GM12874 (cell line): Measurements from ENCODE around the gene POLK.

ENCODE experiments used
- TF ChIP-seq, protein P1 (sequence below): IDR thresholded peaks from 2 replicates; pipeline ENCODE4 v1.5.1; 2011; ENCODE audit warnings: low read depth, mild to moderate bottlenecking, control low read depth, low read length, moderate library complexity; ENCODE audit not compliant: insufficient read depth

POLK gene

DNA sequence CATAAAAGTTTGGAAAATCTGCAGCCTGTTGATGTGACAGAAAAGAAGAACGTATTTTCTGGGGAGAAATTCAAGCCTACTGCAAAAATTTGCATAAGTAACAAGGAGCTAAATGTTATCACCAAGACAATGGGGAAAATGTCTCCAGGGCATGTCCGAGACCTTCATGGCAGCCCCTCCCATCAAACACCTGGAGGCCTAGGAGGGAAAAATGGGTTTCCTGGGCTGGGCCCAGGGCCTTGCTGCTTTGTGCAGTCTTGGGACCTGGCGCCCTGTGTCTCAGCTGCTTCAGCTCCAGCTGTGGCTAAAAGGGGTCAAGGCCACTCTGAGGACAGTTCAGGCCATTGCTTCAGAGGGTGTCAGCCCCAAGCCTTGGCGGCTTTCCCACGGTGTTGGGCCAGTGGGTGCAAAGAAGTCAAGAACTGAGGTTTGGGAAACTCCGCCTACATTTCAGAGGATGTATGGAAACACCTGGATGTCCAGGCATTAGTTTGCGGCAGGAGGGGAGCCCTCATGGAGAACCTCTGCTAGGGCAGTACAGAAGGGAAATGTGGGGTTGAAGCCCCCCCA, 13.4 kb upstream of the POLK start:
- TF ChIP-seq, protein P1, sequence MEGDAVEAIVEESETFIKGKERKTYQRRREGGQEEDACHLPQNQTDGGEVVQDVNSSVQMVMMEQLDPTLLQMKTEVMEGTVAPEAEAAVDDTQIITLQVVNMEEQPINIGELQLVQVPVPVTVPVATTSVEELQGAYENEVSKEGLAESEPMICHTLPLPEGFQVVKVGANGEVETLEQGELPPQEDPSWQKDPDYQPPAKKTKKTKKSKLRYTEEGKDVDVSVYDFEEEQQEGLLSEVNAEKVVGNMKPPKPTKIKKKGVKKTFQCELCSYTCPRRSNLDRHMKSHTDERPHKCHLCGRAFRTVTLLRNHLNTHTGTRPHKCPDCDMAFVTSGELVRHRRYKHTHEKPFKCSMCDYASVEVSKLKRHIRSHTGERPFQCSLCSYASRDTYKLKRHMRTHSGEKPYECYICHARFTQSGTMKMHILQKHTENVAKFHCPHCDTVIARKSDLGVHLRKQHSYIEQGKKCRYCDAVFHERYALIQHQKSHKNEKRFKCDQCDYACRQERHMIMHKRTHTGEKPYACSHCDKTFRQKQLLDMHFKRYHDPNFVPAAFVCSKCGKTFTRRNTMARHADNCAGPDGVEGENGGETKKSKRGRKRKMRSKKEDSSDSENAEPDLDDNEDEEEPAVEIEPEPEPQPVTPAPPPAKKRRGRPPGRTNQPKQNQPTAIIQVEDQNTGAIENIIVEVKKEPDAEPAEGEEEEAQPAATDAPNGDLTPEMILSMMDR: no peak

DNA sequence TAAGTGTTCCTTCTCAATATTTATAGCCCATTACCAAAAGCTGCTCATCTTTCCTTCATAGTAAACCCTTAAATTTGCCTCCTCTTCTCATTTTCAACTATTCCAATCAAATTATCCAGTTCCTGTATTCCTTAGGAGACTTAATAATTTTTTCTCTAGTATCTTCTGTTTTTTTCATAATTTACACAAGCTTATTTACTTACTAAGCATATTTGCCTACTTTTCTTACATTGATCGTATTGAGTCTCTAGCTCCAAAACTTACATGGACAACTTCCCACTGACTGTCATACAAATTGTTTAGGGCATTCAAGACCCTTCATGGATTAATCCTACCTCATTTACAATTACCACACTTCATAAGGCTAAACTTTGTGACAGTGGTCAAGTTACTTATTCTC, 3.9 kb upstream of the POLK start:
- TF ChIP-seq, protein P1: no peak

DNA sequence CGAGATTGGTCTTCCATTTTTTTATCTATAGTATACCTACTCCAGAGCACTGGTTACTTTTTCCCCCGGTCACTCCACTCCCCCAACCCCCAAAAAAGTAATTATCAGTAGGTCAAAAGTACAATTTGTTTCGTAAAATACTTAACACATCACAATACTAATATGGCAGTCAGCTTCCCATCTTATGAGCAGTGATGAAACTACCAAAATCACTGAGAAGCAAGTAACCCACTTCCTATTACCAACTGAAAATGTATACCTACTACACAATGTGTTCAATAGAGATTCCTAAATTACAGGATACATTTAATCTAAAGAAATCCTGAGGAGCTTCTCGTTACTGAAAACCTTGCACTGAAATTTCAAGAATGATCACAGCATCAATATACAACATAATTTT, 2.1 kb upstream of the POLK start:
- TF ChIP-seq, protein P1: no peak

DNA sequence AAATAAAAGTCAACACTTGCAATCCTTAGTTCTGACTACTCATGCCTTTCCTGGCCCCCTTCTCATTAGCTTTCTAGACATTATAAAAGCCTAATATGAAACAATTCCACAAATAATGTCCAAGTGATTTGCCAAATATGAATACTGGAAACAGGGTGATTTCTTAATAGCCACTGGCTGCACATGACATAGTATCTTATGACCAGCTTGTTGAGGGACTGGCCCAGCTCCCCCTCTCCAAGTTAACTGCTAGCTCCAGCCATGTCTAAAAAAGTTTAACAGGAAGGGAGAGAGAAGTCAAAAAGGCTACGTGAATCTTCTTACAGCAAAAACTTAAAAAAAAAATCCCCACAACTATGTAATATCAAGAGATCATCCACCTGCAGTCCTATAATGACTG, 1.7 kb upstream of the POLK start:
- TF ChIP-seq, protein P1: no peak

DNA sequence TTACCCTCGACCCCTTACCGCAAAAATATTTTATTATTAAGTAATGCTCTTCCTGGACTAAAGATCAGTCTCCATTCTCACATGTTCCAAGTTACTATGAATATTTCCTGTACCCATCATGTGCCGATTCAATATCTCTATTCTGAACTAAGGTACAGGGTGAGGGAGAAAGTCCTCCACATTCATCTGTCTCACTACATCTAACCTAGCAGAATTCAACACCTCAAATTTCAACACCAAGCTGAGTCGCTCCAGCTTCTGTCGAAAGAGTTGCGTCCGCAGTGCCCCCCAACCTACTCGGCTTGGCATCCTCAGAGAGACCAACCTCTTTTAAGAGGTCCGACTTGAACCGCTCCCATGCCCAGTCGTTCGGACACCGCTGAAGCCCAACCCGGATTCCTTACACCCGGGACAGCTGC, 1.3 kb upstream of the POLK start:
- TF ChIP-seq, protein P1: no peak

DNA sequence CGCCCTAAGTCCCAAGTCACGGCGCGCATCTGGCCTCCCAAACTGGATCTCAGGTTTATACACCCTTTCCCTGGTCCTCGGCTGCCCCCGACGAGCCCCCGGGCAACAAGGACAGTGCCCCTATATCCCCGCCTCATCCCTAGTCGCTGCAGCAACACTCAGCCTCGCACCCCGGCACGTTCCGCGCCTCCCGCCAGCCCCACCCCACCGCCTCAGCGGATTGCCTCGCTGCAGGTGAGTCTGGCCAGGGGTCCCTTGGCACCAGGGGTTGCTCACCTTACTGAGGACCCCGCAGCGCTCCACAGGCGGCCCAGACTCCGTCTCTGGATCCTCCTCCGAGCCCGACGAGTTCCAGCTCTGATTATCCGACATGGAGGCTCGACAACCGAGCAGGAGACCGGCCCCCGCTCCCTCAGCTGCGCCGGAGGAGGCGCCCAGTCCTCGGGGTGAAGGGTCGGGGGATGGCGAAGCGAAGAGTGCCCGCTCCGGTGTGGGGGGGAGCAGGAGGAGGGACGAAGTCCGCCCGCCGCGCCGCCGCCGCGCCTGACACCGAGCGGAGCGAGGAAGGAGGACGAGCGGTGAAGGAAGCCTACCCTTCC, 756 bp upstream of the POLK start:
- TF ChIP-seq, protein P1: no peak

DNA sequence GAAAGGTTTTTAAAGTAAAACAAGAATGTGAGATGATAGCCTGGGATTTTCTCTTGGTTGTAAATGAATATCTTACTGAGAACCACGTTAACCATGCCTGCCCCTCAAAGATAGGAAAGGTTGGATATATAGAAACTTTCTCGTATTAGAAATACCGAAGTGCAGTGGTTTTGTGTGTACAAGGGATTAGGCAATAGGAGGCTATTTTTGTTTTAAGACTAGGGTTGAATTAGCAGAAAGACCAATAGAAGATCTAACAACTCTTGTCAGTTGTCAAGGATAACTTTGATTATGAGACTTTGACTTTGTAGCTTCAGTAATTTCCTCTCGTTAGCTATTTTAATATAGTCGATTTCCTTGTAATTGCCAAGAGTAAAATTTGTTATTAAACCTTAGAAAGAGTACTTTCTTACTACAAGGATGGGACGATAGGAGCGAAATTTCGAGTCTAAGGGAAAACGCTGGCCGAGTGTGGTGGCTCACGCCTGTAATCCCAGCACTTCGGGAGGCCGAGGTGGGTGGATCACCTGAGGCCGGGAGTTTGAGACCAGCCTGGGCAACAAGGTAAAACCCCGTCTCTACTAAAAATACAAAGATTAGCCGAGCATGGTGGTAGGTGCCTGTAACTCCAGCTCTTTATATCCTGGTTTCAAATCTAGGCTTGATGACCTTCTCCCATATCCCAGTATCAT, 838 bp downstream of the POLK start:
- TF ChIP-seq, protein P1: no peak
